AML-193 (cell line): ENCODE results near the gene NELL1.

ENCODE experiments used
- DNase-seq, 2 experiments: peaks; one replicate each; lab custom pipeline; 2025; lab: John Stamatoyannopoulos, UW

The NELL1 gene

DNA sequence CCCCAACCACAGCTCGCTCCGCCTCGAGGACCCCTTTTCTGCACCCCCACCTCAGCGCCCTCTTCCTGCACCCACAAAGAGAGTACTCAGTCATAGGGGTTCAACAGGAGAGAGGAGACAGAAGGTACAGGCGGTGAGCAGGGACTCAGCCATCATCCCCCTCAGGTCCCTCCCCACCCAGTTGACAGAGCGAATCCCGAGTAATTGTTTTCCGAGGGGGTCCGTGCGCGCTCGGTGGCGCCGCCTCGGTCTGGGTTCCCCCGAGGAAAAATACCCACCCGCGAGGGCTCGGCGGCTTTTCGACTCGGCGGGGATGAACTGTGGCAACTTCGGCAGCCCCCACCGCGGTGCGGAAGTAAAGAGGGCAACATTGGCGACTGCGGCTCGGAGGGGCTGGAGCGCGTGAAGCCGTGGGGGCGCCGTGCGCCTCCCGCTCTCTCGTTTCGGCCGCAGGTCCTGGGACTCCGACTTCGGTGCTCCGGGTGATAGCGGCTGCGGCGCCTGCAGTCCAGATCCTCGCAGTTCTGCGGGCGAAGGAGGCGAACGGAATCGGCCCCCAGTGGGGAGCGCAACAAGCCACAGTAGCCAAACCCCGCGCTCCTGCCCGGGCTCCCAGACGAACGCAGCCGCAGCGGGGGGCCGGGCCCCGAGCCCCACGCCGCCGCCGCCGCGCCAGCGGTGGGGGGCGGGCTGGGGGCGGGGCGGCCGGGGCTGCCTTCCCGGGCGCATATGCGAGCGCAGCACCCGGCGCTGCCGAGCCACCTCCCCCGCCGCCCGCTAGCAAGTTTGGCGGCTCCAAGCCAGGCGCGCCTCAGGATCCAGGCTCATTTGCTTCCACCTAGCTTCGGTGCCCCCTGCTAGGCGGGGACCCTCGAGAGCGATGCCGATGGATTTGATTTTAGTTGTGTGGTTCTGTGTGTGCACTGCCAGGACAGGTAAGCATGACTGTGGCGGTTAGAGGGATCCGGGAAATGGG, at the start of gene NELL1:
Gene NELL1, plus strand, starts transcription at position 743 of the 976 bp plus-strand sequence.
- DNase-seq, result no peak

DNA sequence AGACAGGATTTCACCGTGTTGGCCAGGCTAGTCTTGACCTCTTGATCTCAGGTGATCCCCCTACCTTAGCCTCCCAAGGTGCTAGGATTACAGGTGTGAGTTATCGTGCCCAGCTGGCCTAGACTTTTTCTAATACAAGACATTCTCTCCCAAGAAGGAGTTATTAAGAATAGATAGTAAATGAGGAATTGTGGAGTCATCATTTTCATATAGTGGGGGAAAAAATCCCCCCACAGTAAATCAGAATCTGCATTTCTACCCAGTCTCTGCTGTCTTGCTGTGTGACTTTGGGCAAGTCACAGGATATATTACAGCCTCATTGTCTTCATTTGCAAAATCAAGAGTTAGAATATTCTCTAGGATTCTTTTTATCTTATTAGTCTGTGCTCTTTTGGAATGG, 48.4 kb upstream of the NELL1 start:
- no peak for DNase-seq

DNA sequence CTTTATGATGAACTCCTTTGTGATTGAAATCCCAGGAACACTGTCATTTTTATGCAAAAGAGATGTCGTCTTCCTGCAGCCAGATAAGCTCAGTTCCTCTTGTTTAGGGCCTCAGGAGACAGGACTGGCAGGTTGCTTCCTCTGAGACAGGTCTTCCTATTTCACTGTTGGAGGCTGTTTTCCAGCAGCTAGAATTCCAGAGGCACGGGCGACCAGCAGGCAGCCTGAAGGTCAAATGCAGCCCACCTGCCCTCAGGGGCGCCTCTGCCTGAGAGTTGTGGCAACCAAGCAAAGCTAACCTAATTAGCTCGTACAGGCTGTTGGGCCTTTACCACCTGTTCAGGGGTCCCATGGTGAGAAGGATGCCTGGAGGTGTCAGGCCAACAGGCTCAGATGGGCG, 47.7 kb upstream of the NELL1 start:
- no peak for DNase-seq

DNA sequence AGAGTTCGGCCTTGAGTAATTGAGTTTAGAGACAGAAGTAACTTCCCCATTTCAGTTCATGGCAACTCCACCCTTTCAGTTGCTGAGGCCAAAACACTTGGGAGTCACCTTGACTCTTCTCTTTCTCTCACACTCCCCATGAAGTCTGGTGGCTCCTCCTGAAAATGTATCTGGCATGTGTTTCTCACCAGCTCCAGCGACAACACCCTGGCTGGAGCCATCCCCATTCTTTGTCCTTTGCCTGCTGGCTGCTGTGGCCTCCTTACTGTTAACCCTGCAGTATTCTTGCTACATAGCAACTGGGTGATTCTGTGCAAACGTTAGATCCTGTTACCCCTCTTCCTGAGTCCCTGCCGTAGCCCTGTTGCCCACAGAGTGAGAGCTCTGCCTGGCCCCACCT, 46.1 kb upstream of the NELL1 start:
- DNase-seq, result peak; percentile 27 to 35

DNA sequence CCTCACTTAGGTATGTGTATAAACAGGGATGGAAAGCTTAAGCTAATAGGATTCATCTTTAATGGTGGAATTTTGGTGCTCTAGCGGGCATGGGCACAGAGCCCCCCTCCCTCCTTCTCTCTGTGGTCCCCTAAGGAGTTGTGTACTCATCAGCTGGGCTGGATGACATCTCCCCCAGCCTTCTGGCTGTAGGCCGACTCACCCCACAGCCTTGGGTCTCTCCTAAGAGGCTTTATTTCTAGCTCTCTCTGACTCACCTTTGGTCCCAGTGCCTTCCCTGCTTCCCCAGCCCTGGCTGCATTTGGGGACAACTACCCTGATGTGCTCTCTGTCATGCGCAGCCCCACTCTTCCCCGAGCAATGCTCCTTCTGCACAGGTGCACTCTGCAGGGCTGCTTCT, 43.1 kb upstream of the NELL1 start:
- DNase-seq, result no peak

DNA sequence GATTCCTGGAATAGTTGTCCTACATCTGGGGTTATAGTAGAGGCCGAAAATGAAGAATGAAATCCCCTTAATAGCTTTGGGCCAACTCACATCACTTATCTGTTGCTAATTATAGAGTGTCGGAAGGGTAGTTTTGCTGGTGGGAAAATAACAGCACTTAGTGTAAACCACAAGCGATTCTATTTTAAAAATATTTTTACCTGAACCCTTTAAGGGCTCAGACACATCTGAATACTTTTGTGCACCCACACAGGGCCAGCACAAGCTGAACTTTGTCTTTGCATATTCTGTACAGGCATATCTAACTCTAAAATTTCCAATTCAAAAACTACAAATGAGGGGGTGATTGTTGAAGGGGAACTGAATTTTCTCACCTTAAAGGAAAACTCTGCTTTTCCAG, 42.4 kb upstream of the NELL1 start:
- no peak for DNase-seq

DNA sequence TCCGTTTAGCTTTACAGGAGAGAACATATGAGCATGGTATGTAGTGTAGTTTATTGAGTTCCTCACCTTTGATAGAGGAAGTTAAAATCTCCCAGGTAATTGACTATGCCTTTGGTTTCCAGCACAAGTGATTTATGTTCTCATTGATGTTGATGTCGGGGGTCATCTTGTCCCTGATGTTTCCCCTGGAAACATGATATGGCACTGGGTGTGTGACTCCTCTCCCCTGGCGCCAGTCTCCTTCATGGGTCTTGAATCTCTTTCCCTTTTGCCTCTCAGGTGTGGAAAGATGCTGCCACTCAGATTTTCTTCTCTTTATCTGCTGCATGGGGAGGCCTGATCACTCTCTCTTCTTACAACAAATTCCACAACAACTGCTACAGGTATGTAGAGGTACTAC, 41.7 kb upstream of the NELL1 start:
- DNase-seq, result no peak

DNA sequence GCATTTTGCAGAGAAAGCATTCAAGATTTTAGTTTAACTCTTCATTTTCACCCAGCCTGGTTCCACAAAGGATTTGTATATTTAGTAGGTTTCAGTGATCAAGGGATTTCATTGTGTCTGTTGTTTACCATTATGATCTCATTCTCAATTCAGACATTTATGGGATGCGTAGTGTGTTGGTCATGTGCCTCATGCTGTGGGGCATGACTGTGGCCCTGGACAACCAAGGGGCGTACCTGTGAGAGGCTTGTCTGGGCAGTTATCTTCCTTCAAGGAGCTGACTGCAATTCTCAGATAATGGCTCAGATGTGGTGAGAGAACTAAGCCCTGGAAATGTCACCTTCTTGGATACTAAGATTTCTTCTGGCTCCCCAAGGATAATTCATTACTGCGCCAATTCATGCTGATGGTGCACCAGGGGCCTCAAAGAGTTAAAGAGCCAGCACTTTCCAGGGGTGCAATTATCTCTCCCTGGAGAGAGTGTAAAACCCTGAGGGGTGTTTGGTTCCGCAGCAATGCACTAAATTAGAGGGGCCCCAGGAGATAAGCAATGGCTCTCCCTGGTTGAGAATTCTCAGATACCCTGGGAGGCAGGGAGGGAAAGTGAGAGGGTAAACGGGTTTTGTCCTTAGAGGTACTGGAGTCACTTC, 37.7 kb upstream of the NELL1 start:
- DNase-seq, result no peak

DNA sequence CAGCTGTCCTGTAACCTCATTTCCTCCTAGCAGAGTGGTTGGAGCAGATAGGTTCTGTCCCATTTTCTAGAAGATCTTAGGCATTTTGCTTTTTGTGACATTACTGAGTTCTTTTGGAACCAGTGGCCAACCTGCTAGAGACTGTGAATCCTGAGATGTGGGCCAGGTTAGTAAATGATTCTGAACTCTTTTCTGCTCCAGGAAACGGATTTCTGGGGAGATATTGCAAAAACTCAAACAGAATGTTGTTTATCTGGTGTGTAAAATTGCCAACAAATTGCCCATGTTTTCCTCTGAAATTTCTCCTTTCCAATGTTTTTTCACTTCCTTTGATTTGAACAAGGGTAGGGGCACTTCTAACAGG, 37.2 kb upstream of the NELL1 start:
- DNase-seq, result no peak

DNA sequence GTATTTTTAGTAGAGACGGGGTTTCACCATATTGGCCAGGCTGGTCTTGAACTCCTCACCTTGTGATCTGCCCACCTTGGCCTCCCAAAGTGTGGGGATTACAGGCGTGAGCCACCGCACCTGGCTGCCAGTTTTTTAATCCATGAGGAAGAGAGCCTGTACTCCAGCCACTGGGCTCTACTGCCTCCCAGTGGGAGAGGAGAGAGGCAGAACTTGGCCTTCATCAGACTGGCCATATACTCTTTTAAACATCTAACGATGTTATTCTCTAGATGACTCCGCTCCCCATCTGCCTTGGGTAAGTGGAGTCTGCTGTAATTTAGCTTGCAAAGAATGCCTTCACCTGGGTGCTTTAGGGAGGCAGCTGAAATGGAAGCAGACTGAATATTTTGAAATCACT, 35.3 kb upstream of the NELL1 start:
- DNase-seq, result no peak

DNA sequence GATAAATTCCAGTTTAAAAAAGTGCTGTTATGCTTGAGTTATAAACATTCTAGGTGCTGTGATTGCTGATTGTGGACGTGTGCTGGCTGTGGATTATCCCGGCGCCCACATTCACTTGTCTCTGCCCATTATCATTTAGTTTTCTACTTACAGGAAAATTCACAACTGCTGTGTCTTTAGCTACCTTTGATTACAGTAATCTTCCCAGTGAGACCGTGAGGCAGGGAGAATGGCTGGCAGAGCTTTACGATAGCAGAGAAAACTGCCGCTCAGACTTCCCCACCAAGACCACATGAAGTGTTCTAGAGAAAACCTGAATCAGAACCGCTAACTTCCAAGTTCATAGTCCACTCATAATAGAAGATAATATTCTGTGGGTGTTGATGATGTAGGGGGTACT, 34.6 kb upstream of the NELL1 start:
- no peak for DNase-seq

DNA sequence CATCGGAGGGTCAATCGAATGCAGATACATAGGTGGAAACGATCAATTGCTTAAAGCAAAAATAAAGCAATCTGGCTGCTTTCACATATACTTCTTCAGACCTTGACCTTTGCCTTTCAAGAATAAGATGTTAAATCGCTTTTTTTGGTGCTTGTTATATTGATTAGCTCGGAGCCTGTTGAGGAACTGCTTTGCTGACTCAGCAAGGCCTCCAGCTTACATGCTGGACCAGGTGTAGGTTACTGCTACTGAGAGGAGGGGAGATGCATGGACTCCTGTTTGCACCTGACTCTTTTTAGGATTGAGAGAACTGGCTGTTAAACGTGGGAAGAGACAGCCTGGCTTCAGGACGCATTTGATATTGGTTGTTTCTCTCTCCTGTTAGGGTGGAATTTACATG, 31.3 kb upstream of the NELL1 start:
- DNase-seq, result no peak

DNA sequence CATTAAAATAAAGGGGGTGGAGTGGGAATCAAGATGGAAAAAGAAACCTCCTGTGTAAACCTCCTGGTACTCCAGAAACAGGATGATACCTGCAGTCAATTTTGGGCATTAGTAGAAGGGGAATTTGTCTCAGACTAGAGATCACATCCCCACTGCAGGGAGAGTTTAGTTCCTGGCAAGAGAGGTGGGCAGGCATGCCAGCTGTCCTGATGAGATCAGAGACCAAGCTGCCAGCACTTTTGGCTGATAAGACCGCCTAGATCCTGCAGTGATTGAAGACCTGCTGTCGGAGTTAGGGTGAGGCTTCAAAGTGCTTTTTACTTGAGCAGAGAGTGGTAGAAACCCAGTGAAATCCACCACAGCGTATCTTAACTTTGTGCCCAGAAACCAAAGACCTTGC, 29.7 kb upstream of the NELL1 start:
- no peak for DNase-seq

DNA sequence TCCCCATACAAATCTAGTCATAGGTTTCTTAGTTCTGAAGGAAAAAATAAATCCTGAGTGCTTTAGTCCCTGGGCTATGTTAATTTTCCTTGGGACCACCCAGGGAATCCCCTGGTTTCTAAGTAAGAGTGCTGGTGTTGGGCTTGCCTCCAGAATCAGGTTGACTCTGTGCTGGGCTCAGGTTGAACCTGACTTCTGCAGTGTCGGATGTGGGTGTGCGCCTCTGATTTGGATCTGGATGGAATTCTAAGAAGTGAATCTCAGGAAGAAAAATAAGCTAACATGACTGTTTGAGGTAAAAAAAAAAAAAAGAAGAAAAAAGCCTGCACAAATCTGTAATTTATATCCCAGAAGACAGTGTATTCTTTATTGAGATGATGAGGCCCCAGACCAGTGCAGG, 29.0 kb upstream of the NELL1 start:
- no peak for DNase-seq

DNA sequence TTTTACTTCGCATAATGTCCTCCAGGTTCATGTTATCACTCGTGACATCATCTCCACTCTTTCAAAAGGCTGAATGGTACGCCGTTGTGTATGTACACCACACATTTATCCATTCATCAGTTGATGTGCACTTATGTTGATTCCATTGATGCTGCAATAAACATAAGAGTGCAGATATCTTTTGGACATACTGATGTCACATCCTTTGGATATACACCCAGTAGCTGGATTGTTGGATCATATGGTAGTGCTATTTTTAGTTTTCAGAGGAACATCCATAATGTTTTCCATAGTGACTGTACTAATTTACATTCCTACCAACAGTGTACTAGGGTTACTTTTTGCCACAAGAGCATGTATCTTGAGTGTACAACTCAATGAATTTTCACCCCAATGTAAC, 25.0 kb upstream of the NELL1 start:
- DNase-seq, result no peak

DNA sequence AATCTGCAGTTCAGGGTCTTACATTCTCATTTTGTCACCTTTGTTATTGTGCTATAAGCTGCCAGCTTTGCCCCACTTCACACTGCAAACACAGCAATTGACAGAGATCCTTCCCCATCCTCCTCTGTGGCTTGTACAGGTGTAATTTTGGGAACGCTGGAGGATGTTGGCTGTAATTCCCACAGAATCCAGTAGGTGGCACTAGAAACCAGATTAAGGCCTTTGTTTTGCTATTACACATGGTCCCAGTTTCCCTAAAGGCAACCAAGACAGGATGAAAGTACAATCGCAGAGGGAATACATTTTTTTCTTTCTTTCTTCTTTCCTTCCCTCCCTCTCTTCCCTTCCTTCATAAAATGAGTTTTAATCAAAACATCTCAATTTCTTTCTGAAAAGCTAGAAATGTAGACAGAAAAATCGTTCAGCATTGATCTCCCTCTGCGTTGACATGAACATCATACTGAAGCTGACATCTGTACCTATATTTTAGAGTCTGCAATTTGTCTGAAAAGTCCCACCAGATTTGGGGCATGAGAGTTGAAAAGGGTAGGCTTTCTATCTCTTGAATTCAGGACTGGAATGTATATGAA, 21.3 kb upstream of the NELL1 start:
- DNase-seq, result peak; percentile 4 to 26

DNA sequence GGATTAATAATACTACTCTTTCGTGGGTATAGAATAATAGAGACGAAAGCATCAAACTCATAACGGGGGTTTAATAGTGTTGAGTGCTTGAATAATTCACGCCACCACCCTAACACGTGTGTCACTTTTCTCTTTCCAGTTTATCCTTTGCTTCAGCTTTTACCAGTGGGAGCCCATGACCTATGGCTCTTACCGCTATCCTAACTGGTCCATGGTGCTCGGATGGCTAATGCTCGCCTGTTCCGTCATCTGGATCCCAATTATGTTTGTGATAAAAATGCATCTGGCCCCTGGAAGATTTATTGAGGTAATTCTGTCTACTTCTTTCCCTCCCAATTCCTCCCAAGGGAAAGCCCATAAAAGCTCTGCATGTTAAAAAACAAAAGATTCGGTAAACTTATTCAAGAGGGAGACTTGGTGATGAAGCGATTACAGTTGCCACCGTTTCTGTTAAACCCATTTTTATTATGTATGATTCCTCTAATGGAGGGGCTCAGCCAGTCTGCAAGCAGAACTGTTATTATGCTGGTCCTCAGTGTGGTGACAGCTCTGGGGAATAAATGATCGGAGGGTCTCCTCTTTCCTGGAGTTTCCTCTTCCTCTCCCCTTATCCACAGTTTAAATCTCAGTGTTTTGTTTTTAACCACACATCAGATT, 17.1 kb upstream of the NELL1 start:
- DNase-seq, result no peak

DNA sequence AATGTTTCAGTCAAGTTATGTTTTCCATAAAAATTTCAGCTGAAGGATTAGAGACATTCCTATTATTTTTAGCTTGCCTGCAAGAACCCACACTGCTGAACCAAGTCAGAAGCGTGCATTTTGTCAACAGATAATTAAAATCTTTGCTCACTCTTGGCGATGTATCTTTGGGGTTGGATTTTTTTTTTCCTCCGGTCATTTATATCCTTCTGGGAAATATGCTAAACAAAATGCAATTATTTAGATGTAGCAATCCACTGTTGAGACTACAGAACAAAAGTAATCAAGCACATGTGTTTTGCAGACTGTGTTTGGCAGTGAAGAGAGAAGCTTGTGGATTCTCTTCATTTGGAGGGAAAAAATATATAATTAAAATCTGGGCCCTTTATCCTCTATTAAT, 15.3 kb upstream of the NELL1 start:
- no peak for DNase-seq

DNA sequence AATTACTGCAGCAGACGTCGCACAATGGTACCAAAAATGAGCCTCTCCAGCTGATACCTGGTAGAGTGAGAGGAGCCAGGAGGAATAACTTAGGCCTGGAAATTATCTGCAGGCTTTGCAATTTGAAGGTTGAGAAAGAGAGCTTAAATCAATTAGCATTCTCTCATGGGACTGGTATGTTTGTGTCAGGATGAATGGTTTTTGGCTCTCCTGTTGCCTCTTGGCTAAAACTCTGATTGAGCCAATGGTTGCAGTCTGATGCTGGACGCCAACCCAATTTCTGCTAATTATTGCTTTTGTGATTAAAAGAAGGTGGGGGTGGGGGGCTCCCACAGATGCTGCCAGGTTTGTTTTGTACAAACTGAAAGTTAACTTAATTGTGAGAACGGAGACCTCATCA, 12.5 kb upstream of the NELL1 start:
- DNase-seq, result no peak

DNA sequence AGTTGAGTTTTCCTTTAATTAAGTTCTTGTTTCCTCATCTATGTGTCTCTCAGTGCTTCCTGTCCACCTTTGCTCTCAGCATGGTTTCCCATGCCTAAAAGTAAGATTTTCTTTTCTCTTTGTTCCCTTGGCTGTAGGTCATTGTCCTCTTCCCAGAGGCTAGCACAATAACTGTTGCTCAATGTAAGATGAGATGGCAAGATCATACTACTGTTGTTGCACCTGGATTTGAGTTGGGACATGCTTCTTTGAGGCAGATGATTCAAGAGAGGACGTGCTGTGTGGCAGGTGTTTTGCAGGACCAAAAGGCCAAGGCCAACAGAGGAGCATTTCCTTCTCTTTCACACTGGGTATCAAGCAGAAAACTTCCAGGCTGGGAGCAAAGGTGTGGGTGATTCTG, 11.3 kb upstream of the NELL1 start:
- DNase-seq, result no peak

DNA sequence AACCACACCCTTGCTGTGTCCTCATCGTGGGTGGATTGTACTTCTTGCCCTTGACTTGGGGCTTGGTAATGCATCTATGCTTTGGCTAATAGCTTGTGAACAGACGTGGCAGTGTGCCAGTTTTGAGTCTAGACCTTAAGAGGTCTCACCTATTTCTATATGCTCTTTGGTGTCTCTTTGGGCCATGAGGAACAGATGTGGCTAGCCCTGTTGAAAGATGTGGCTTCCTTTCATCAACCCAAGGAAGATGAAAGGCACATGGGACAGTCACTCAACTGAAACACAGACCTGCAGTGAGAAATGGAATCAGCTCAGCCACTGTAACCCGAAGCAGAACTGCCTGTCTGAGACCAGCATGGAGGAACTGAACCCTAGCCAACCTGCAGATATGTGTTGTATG, 7.9 kb upstream of the NELL1 start:
- no peak for DNase-seq

DNA sequence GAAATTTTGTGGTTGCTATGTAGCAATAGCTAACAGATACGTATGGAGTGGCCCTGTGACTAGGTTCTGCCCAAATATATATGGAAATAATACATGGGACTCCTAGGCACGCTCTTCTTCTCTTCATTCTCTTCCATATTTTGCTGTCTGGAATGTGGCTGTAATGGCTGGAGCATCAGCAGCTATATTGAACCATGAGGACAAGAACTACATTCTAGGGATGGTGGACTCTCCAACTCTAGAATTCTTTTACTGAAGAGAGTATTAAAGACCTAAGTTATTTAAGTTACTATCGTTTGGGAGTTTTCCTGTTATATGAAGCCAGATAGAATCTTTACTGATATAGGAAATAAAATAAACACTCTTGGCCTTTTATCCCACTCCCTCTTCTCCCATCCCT, 7.5 kb upstream of the NELL1 start:
- no peak for DNase-seq
